ENCODE results near the gene CACNA2D3.
"Not testable (repeated sequence)": the region's sequence is repeated elsewhere in the genome, so short reads cannot be mapped to it uniquely, and the experiment has no call there.

The CACNA2D3 gene

DNA sequence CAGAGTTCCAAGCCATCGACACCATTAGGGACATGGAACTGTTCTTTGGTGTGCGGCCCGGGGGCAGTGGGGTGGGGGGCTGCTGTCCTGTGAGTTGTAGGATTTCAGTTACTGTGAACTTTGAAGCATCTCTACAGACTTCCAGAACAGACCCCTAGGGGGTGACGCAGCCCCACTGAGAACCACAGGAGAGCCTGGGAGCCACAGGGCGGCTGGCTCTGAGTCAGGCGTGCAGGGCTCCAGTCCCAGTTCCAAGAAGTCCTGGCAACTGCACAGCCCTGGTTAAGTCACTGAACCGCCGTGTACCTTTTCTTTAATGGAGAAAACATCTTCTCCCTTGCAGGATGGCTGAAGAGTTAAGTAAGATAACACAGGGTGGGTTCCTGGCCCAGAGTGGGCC lies 829.1 kb downstream of the CACNA2D3 start:
- peak; percentile 19 for DNase-seq

DNA sequence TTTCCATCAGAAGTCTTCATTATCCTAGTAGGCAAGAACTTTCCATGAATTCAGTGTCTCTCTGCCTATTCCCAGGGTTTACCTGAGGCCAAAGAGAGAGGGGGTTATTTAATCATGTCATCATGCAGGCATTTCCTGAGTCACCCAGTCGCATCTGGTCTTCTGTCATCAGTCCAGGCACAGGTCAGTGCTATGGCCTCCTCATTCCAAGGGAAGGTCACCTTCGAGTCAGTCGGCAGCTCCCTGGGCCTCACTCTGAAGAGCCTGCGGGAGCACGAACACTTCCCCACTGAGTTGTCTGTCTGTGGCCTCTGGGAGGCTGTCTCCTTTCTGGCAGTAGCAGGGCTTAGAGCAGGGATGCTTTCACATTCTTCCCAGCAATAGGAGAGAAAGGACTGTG lies 831.7 kb downstream of the CACNA2D3 start:
- DNase-seq = no peak

DNA sequence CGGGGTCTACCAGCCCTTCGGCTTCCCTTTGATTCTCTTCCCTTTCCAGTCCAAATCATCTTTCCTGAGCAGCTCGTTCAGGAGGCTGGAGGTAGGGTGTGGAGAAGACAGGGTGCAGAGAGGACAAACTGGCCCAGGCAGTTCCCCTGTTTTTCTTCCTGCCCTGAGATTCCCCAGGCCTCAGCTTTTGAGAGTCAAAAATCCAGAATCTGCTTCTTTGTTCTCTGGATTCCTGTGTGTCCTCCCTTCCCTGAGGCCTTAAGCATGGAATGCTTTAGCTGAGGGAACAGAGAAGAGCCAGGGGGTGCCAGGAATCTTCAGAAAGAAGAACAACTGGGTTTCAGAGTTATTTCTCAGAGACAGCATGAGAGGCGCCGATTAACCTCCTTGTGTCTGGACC lies 832.2 kb downstream of the CACNA2D3 start:
- no peak for DNase-seq

DNA sequence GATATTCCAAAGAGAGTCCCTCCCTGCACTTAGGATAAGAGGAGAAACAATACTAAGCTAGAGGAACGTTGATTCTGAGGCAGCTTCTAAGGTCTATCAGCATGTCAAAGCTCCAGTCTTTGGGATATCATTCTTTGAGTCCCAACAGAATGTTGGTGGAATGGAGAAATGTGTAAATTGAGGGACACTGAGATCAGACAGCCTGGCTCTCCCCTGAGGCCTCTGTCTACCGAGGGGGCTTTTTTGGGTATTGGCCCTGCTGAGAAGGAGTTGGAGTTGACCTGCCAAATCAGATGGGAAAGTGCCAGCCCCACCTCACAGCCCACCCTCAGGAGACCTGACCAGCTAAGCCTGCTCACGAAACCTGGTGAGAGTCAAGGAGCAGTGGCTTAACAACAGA lies 833.1 kb downstream of the CACNA2D3 start:
- no peak for DNase-seq

DNA sequence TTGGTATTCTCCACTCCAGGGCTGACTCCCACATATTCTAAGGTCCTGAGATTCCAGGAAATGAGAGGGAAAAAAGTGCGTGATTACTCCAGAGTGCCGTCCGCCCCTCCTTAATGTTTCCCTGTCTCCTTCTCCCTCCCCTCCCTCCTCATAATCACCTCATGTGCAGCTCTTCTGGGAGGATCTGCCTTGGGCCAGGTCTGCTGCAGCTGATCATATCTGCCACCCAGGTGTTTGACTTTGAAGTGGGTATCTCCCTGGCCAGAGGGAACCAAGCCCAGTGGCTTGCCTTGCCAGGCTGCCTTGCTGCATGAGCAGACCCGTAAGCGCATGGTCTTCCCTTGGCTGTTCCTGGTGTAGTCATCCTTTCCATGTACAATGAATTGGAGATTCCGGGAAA lies 833.6 kb downstream of the CACNA2D3 start:
- no peak for DNase-seq

DNA sequence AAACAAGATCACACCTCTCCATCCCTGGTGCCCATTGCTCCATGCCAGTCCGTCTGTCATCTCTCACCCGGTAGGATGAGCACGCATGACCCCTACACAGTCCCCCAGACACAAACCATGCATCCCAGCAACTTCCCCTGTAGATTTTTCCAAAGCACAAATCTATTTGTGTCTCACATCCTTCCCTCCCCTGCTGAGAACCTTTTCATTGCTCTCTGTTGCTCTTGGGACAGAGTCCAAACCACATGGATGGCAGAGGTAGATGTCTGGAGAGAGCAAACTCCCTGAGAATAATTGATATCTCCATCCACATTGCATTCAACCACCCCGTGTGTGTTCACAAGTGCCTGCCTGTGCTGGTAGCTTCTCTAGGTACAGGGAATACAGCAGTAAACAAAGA lies 835.4 kb downstream of the CACNA2D3 start:
- DNase-seq = no peak

DNA sequence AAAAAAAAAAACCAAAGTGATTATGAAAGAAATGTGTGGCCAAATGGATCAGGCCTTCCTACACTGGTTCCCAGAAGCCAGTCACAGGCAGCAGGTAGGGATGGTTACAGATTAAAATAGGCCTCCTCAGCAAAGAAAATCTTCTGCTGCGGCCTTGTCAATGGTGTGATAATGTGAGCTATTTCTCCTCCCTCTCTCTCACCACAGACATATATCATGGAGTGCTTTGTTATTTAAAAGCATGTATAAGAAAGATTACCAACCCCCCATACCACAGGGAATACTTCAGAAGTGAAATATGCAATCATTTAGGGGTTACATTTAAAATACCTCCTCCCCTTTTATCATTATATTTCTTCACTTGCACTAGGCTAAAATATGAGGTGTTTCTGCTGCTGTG lies 837.7 kb downstream of the CACNA2D3 start:
- no peak for DNase-seq

DNA sequence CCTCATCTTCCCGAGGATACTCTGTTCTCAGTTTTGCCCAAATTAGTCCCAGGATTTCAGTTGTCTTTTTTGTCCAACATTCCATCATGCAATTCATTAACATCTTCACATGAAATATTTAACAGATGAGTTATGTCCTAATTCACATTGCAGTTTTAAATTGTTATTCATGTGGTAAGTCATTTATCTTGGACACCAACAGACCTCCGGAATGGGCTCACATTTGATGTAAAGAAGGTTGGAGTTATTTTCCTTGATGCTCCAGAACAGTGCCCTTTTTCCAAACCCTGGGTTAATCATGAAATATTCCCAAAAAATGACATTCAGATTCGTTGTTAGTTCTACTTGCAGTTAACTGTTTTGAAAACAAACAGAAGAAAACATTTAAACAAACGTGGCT lies 838.3 kb downstream of the CACNA2D3 start:
- no peak for DNase-seq

DNA sequence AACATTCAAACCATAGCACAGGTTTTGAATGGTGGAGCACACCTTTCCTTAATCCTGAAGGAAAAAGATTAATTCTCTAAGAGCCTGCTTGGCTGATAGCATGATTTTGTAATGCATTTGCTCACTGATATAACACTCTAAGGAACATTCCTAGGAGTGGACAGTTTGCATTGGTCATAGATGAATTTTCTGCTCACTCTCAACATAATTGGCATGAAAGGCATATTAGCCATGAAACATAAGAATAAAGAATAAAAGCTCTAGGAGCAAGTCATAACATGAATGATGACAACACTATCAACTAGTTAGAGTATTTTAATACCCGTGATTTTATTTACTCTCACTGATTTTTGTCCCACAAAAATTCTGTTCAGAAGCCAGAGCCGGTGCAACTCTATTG lies 839.8 kb downstream of the CACNA2D3 start:
- DNase-seq = no peak

DNA sequence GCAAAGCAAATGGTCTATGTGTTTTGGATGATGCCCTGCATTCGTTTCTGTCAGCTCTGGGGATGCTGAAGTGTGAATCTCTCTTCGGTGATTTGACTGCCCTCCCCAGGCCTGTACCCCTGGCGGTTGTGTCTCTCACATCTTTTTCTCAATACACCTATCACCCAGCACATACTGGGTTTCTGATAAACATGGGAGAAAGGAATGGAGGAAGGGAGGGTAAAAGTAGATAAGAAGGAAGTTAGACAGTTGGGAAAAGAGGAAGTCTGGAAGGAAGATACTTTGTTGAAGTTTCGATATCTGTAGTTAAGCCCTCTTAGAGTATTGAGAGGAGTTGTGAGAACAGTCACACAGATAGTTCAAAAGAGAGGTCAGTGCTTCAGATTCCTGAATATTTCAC lies 841.3 kb downstream of the CACNA2D3 start:
- DNase-seq = no peak

DNA sequence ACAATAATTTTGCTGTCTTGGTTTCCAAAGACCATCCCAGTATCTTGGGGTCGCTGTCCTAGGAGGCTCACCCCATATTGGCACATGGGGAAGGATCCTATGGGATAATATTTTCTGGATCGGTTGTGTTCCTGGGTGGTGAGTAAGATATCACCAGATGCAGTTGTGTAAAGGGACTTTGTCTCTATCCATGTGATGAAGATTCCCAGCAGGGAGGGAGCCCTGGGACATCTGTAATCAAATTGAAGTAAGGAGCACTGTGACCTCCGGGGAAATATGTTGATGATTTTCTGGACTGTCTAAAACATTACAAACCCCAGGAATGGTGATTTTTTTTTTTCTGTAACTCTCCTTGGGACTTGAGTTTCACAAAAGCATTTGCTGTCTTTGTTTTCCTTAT lies 841.7 kb downstream of the CACNA2D3 start:
- DNase-seq = no peak

DNA sequence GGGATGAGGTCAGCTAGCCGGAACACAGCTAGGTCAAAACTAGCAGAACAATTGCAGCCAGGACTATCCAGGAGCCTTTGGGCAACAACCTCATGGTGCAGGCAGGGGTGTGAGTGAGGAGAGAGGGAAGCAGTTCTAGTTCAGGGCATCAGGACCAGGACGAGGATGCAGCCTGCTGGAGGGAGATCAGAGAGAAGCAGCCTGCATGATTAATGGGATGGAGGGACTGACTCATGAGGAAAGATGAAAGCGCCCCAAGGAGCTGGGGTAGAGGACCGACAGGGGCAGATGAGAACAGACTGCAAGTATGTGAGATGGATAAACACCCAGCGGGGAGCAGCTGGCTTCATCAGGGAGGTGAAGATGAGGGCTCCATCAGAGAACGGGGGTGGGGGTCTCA lies 843.4 kb downstream of the CACNA2D3 start:
- DNase-seq = no peak

DNA sequence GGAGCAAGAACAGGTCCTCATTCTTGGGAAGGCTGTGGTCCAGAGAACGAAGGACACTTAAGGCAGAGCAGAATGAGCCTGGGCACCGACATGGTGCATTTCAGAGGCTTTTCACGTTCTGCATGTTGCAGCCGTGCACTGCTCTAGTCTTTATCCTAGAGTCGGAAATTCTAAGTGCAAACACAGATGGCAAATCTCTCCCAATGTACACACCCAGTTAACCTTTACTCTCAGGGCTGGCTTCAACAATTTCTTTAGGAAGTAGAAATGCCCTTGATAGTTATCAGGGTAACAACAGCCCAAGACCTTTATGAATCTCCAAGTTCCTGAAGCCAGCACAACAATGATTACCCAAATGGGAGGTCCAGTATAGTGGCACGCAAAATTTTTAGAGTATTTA lies 844.6 kb downstream of the CACNA2D3 start:
- no peak for DNase-seq

DNA sequence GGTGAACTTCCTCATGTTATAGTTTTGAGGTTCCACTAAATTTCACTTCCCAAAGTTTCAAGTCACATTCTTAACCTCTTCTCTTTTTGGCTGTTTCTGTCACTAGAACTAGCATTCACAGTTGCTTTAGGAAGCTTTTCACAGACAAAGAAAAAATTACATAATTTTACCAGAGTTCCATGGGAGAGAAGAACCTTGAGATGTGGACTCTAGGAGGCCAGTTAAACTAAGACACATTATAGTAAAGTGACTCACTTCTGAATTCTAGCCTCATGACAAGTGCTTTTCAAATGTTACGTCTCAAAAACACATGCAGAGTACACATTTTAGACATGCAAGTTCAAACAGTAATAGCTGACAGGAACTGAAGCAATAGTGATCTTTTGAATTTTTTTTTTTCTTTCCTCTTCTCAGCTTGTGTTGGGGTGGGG lies 845.4 kb downstream of the CACNA2D3 start:
- no peak for DNase-seq

DNA sequence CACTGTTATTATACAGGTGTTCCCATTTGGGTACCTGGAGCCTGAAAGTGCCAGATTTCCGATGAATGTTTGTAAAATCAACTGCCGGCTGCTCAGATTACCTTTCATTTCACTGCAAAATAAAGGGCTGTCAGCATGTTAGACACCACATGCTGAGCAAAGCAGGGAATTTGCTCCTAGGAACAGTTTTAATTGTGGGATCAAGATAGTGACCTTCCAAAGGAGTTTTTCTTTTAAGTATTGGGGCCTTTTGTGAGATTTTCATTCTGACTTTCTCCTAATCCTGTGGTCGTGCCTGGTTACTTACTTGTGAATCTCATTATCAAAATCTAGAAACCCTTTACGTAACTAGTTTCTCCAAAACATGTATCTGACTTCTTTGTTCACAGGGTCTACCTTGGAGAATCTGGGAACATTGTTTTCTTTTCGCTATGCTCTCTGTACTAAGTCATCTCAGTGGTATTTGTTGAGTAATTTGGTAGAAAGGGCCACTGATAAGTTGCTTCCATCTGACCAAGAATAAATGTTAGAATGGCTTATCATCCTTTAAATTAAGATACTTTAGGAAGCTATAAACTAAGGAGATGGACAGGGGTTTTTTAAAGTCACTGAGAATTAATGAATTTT lies 846.3 kb downstream of the CACNA2D3 start:
- no peak for DNase-seq

DNA sequence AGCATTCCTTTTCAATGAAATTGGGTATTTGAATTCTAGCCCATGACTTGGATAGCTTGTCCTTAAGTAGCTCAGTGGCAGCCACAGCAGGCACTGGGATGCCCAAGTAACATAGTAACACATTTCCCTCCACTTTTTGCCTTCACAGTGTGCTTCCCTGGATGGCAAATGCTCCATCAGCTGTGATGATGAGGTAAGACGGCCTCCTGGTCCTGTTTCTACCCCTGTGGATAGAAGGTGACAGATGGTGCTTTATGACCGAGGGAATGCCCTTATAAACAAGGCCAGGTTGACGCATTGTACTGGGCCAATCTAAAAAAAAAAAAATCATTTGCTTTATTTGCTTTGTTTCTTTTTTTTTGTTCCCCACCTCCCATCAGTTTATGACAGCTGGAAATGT lies 847.3 kb downstream of the CACNA2D3 start:
- no peak for DNase-seq

DNA sequence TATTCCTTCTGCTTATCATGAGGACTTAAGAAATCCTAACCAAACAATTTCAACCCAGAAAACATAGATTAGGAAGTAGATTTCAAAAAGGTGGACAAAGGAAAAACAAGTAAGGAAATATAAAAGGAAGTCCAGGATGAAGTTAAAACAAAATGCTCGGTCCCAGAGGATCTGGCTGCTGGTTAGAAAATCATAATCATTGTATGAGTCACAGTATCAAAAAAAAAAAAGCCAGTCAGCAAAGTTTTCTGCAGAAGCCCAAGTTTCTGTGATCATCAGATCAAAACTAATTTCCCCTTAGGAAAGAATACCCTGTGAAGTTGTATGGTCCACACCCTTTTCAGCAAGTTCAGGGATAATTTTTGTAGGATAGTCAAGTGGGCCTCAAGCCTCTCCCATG lies 848.5 kb downstream of the CACNA2D3 start:
- DNase-seq = no peak

DNA sequence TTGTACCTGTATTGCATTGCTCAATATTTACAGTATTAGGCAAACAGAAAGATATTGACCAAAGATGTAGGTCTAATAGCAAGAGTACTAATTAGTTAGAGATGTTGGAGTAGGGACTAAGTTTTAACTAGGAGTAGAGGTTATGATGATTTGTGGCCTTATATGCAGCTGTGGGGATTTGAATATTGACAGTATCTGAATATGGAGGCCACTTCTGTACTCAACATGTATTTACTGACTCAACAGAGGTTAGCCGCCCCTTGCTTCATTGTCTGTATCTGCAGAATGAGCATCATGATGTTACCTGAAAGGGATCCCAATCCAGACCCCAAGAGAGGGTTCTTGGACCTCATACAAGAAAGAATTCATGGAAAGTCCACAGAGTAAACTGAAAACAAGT lies 855.1 kb downstream of the CACNA2D3 start:
- DNase-seq = no peak

DNA sequence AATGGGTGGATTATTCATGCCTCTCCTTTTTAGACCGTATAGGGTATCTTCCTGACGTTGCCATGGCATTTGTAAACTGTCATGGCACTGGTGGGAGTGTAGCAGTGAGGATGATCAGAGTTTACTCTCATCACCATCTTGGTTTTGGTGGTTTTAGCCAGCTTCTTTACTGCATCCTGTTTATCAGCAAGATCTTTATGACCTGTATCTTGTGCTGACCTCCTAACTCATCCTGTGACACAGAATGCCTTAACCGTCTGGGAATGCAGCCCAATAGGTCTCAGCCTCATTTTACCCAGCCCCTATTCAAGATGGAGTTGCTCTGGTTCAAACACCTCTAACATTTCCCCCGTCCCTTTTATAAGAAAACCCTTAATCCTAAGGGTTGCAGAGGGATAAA lies 855.6 kb downstream of the CACNA2D3 start:
- DNase-seq = not testable (repeated sequence)

DNA sequence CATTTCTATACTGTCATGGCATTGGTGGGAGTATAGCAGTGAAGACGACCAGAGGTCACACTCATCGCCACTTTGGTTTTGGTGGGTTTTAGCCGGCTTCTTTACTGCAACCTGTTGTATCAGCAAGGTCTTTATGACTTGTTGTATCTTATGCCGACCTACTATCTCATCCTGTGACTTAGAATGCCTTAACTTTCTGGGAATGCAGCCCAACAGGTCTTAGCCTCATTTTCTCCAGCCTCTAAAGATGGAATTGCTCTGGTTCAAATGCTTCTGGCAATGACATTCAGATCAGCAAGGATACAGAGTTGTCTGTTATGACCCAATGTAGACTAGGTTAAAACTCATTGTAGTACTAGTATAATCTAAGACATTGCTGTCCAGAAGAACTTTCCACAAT lies 860.5 kb downstream of the CACNA2D3 start:
- DNase-seq = no peak

DNA sequence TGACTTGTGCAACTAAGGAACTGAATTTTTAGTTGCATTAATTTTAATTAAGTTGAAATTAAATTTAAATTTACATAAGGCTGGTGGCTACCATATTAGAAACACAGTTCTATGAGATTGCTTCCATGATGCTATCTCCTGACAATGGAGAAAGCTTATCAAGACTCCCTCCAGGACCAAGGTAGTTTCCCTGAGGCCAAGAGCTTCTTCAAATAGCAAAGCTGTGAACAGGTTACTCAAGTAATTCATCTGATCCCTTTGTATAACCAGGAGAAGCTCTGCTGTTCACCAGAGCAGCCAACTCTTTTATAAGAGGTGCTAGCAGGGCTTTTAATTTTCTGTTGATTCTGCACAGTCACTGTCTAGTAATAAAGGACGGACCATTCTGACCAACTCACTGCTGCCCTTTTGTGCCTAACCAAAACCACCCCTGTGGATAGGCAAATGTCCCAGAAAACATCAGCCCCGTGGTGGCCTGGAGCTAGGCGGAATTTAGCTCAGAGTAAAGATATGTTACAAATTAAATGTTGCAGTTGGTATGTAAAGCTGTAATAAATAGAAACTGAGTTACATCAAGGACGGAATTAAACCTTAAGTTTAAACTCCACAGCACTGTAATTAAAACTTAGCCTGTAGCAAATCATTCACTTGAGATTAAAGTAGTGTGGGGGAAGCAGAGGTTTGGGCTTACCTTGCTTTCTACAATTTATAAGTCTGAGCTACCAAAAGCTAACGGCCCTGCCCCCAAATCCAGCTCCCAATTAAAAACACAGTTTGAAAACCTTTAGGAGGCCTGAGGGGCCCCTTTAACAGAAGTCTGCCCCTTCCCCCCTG lies 861.1 kb downstream of the CACNA2D3 start:
- DNase-seq = no peak

DNA sequence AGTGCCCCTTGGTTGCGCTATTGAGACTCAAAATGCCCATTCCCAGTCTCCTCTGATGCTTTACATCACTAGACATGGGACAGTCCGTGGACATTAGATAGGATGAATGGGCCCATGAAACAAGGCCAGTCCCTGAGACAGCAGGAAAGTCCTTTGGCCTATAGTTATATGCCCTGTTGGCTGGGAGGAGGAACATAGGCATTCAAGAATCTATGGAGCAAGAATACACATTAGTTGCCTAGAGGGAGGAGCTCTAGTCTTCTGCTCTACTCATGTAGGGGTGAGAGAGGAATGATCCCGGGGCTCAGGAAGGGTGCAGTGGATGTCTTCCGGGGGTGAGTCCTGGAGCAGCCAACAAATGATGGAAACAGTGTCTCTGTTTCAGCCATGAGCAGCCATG lies 863.5 kb downstream of the CACNA2D3 start:
- no peak for DNase-seq

DNA sequence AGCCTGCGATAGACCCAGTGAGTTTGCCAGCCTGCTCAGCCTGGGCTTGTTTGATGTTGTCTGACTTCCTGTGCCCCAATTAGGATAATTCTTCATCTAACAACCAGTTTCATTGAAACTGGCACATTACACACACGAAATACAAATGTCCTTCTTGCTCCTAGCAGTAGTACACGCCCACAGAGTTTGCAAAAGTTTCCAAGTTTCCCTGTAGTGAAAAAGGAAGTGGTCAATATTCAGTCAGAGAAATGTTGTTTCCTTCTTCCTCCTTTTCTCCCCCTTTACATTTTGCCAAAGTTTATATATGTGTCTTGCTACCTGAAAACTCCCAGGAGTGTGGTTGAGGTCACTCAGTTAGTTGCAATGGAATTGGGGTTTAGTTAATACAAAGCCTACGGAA lies 863.9 kb downstream of the CACNA2D3 start:
- DNase-seq = no peak

DNA sequence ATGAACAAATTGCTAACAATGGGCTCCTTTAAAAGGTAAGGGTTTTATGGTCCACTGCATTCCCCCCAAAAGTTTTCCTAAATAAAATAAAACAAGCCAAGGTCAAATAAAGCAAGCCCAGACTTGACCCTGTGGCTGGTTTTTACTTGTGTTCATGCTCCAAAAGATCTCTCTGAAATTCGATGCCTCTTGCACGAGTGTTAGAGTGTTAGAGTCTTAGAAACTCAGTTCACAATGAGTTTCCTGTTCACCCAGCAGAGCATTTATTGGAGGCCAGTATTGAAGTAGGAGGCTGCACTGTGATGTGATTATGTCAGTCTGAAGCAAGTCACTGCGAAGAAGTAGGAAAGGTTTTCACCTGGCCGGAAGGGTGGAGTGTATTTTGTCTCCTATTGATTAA lies 865.4 kb downstream of the CACNA2D3 start:
- no peak for DNase-seq

DNA sequence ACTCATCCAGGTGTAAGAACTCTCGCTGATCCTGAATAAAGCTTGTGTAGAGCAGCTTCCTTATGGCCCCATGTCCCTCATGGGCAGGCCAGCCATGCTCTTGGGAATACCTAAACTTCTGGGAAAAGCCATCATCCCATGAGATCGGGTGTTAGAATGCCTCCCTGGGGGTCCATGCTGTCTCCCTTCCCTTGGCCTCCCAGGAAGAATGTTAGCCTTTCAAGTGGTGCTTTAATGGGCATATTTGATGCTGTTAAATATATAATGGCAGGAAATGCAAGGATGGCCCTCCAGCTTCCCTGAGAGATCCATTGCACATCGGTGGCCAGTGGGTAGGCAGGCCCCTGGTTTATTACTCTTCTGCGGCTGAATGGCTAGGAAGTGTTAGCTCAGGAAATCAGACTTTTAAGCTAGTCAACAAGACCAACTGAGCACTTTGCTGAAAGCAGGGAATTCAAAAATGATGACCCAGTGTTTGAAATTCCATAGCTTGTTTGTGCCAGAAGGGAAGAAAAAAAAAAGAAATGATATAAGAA lies 866.0 kb downstream of the CACNA2D3 start:
- no peak for DNase-seq

Data from CD4-positive, alpha-beta T cell treated with Interferon gamma for 1 hour (primary cell).